NCI-H1436 (cell line): ENCODE data around the gene RBFOX1.

Experiments used
- DNase-seq: peaks from one replicate; lab custom pipeline; 2025; lab: John Stamatoyannopoulos, UW

The RBFOX1 gene

DNA sequence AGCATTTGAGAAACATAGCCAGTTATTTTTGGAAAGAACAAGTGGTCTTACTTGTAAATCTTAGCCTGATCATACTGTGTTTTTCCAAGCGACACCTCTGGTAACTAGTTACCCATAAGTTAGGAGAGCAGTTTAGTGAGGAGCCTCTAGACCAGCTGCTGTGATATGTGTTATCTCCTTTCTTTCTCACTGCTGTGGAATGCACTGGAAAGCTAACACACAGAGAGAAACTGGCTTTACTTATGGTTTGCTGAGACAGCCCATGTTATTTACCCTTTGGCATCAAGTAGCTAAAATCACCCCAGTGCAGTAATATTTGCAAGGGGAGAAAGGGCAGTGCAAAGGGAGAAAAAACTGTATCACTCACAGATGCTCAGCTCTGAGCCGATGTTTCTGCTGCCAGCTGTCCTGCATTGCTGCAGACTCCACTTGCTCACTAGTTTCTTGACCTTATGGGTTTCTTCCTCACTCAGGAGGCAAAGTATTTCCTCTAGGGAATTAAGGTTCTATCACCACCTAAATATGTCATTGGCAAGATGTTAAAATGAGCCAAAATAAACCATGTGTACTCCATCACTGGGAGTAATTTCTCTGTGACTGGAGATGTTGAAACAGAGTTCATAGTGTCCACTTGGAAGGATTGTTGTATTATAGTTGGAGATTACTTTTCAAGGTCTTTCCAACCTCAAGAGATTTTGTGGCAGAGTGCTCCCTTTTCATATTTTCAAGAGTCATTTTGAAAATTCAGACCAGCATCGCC, 2.3 kb downstream of the RBFOX1 start:
- no peak for DNase-seq

DNA sequence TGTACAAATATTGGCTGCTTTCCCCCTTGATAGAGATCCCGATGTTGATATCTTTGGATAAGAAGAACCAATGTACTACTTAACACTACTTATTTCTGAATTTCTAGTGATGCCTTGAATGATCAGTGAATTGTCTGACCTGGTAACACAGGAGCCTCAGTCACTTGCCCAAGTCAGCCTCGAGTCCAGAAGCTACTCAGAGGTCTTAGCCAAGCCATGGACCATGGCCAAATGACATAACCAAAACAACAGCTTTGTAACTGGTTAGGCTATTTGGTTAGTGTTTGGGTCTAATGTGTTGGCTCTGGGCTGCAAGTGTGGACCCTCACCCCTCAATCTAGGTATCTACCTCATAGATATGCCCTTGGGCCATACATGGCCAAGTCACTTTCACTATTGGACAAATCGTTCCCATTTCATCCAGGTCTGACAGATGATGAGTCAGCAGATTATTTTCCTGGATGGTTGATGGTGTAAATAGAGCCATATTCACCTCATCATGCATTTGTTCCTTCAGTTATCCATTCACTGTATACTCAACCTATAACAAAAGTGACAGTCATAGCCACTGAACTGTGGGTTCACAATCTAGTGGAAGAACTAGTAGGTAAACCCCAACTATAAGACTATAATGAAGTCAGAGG, 3.5 kb downstream of the RBFOX1 start:
- DNase-seq = no peak

DNA sequence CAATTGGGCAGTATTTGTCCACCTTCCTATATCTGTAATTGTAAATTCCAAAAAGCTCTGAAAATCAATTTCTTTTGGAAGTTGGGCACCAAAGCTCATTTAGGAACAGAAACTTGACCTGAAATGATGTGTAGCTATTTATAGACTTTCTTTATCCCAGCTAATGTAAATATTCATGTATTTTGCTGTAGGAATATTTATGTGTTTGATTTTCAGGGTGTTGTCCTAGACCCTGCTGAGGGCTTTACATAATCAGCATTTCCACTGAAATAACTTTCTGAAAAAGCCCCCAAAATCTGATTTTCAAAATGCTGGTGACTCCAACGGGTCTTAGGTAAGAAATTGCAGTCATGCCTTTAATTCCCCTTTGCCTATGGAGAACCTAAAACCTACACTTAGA, 4.1 kb downstream of the RBFOX1 start:
- DNase-seq = no peak

DNA sequence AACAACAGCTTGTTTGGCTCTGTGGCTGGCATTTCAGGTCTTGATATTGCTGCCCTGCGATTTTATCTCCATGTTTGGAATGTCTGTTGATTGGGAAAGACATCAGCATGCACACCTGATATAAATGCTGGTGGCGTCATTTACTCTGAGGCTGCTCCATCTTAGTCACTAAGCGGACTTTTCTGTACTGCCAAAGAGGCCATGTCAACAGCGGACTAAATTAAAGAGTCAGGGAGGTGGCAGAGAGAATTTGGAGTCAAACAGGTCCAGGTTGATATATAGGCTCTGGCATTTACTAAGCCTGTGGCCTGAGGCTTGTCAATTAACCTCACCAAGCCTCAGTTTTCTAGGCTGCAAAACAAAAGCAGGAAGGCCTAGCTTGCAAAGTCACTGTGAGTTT, 6.2 kb downstream of the RBFOX1 start:
- DNase-seq = no peak

DNA sequence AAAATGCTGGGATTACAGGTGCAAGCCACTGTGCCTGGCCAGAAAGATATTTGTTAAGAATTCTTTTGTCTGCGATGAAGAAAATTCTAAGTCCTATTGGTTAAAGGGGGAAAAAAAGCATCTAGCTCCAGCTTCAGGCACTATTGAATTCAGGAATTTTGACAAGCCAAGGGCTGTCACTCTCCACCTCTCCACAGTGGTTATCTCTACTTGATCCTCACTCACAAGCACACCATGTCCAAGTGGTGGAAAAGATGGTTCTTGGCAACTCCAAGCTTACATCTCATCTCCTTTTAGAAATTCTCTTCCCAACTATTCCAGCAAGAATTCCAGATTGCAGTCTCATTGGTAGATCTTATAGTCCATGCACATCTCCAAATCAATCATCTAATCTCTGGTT, 7.1 kb downstream of the RBFOX1 start:
- no peak for DNase-seq

DNA sequence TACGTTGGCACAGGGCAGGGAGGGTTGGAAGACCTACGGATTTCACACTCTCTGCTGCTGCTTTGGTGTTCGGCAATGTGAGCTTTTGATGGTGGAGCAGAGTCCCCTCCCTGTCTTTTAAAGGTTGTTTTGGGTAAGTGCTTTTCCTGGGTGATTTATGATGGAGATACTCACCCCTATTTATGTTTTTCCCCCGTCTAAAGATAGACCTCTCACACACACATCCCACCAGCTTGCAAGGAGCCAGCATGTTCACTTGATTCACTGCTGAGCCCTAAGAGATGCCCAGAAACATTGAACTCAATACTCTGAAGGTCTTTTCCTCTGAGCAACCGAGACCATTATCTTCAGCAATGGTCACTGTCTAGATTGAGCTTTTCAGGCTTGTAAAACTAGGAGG, 8.3 kb downstream of the RBFOX1 start:
- DNase-seq = no peak

DNA sequence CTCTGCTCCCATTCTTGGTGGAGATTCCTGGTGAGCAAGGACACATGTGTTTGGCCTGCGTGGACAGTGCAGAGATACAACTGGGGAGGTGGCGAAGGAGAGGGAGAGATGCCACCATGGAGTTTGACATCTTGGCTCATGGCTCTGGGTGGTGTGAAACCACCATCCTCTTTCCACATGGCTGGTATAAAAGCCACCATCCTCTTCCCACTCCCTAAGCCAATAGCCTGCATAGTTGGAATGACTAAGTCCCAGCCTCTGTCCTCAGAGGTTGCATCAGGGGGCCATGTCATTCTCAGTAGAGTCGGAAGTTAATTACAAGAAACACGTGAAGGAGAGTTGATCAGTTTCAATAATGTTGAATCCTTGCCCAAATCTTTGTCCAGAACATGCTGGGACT, 10.0 kb downstream of the RBFOX1 start:
- DNase-seq = no peak

DNA sequence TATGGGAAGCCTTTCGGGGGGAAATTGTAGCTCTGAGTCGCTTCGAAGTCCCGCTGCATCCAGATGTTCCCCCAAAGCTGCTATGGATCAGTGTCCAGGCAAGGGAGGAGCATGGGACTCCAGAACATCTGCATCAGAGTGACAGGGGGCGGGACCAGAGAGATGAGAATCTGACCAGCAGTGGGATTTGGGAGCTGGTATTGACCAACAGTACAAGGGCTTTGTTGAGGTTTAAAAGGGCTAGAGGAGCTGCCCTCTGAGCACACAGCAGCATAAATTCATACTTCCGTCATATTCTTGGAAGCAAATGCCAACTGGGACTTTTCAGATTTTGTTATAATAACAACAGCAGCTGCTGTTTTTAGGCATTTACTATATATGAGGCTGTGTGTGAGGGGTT, 10.6 kb downstream of the RBFOX1 start:
- DNase-seq = no peak

DNA sequence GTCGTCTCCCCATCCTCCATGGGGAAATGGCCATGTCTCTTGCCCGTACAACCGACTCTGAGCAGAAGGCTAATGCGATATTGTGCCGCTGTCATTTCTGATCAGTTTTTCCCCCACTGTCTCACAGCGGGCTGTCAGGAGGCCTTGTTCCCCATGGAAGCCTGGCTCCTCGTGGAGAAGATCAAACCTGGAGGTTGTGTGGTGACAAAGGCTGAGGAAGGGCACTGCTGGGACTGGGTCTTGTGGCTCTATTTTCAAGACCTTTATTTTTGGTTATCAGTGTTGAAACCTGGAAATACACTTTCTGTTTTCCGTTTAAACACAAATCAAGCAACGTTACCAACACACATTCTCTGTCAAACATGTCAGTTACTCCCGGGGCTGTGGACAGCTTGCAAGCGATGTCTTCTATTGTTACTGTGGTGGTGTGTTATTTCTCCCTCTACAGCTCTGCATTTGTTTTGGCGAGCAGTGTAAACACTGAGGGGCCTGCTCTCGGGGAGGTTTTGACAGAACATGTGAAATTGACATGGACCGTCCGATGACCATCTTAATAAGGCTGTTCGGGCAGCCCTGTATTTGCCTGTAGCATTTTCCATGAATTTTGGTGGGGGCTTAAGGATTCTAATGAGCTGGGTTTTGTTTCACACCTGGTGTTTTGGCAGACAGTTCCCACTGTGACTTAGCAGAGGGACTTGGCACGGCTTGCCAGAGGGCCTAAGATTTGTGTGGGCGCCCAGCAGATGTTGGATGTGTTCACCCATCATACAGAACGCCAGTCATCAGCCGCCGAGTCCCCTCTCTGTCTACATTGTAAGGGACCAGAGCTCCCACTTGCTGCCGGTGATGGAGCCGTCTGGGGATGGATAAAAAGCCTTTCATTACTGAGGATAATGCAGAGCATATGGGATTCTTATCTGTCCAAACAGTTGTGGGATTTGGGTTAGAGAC, 12.5 kb downstream of the RBFOX1 start:
- no peak for DNase-seq

DNA sequence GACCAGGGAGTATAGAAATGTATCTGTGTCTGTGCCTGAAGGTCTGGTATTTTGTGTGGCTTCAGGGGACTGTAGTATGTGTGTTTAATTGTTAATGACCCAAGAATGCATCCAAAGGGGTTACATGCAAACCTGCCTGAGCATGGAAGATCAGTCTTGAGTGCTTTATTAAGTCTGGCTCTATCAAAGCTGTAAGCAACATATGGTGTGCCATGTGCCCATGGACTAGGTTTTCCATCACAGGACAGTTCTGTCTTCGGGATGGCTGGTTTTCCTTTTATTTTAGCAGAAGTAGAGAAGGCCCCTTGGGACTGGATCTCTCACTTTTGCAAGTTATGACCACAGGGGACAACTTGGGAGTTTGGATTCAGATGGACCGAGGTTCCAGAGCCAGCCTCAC, 18.2 kb downstream of the RBFOX1 start:
- no peak for DNase-seq

DNA sequence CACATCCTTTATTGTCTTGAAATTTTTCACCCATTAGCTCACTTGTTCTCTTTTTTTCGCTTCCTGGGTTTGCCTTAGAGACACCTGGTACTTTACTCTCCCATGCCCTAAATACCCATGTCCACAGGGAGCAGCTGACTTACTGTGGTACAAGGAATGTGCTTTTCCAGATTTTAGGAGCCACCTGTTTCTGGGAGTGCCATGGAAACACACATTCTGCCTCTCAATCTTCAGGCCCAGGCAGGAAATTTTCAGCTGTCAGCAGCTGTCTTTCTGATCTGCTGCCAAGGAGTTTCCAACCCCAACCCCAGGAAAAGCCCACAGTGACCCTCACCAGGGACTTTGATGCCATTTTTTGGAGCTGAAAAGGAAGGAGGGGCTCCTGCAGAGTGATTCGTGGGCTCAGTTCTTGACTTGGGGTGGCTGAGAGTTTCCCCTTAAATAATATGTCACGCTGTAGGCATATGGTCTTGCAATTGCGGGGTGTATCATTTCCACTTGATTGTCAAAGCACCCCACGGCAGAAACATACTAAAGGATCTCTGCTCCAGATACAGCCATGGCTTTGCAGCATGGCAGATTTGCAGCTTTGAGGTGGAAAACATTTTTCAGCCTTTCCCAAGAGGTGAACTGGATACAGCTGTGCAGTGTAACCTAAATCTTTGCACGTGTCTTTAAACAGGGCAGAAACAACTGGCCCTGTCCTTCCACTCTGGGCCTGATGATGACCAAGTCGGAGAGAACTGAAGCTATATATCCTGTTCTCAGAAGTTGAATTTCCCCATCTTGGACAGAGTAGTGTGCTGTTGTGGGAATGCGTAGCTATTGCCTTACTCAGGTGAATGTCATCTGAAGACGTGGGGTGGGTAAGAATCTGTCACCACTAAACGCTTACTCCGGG, 19.2 kb downstream of the RBFOX1 start:
- no peak for DNase-seq

DNA sequence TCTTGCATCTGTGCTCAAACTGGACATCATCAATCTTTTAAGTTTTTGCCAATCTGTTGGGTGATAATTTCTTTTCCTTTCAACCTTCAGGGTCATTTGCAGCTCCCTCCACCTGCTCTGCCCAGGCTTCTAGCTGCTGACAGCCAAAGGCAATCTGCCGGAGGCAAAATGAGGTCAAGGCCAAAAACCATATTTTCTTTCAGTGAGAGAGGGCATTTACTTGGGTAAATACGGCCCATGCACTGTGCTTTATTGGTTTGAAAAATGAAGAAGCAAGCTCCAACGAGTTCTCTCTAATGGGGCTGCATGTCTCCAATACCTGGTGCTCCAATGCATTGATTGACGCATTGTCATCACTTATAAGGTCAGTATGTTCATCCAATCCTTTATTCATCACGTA, 23.1 kb downstream of the RBFOX1 start:
- DNase-seq = no peak

DNA sequence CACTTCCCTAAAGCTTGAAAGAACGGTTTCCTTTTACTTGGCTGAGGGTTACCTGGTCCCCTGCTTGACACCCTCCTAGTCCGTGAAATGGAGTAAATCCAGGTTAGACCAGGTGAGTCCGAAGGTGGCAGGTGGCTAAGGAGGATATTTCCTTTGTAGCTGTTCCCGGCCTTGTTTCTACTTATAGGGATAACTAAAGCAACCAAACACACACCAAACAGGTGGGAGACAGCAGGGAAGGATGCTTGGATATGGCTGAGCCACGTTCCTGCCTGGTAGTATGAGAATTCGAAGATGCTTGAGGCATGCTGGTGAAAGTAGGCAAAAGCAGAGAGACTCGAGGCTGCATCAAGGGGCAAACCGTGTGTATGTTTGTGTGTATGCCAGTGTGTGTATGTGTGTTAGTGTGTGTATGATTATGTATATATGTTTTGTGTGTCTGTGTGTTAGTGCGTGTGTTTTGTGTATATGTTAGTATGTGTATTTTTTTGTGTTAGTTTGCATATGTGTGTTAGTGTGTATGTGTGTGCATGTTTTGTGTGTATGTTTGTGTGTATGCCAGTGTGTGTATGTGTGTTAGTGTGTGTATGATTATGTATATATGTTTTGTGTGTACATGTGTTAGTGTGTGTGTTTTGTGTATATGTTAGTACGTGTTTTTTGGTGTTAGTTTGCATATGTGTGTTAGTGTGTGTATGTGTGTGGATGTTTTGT, 28.9 kb downstream of the RBFOX1 start:
- DNase-seq = no peak

DNA sequence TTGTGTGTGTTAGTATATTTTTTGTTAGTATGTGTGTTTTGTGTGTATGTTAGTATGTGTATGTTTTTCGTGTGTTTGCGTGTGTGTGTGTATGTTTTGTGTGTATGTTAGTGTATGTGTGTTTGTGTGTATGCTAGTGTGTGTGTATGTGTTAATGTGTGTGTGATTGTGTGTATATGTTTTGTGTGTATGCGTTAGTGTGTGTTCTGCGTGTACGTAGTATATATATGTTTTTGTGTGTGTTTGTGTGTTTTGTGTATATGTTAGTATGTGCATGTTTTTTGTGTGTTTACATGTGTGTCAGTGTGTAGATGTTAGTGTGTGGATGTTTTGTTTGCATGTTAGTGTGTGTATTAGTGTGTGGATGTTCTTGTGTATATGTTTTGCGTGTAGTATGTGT, 29.6 kb downstream of the RBFOX1 start:
- no peak for DNase-seq

DNA sequence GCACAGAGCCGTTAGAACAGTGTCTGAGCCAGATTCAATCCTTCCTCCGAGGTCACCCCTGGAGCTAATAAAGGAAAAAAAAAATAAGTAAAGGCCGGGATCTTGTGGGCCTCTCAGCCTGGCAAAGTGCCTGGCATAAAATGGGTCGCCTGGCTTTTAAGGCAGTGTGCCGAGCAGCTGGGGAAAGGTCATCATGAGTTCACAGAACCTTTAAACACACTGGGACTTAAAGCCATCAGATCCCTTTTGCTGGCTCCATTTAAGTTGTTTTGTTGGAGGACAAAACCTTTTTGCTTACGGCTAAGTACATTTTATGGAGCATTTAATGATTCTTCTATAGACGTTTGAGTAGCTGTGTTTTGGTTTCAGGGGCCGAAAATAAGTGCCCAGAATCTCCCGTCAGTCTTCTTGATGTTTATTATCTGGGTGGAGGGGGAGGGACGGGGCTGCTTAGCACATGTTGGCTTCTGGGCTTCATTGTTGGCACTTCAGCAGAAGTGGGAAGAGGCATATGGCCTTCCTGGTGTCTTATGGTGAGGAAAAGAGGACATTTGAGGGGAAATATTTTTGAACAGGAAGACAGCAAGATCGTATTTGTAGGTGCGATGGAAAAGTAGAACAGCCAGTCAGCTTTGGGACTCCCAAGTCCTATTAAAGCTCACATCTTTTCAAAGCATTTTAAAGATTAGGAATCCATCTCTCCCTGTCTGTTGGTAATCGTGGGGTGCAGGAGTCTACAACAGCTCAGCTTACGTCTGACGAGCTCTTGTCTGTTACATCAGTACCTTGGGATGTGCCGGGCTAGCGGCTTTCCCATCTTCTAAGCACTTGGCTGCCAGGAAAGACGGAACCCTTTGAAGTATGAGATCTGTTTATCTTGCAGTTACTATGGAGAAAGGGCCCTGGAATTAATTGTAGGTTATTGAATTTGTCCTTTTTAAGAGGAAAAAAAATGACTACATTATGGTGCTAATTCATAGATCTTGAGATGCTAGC, 31.1 kb downstream of the RBFOX1 start:
- no peak for DNase-seq

DNA sequence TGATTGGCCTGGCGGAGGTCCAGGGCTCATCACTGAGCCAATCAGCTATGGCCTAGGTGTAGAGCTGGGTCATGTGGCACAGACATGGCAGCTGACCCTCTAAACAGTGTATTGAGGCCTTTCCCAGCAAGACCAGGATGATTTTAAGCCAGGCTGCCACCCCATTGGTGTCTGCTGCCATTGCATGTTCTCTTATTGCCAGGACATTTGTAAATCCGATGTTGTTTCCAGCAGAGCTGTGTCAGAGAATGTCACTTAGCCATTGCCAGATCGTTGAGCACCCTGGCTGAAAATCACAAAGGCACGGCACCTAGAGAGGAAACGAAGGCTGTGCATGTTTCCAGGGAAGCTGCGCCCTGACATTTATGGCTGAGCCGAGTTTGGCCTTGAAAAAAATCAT, 33.4 kb downstream of the RBFOX1 start:
- DNase-seq = no peak

DNA sequence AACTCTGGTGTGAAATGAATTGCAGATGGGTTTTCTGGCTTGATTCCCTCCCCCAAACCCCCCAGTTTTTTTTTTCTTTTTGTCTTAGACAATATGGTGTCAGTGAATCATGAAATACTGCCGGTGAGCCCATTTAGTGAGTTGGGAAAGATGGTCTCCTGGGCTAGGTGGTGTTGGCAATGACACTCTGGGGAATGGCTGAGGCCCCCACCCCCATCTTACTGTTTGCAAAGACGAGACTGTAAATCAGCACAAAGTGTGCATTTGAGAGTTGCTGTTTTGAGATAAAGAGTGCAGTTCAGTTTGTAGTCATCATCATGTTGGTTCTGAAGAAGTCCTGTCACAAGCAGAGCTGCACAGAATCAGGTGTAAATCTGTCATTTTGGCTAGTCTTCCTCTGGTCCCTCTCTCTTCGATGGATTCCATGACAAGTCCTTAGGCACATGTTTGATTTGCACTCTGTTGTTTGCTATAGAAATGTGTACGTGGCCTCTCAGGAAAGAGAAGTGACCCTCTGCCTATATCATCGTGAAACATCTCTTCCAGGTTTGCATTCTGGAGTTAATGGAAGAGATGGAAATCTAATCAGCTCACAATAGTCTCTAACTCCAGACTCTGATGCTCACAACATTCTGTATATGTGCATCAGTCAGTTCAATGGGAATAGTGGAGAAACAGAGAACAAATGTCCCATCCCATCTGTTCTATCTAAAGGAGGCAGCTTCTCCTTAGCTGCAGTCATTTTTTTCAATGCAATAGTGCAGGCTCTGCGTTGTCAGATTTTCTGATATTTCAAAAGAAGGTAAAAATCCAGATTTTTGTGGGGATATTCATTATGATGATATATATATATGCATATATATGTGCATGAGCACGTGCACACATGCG, 34.6 kb downstream of the RBFOX1 start:
- no peak for DNase-seq

DNA sequence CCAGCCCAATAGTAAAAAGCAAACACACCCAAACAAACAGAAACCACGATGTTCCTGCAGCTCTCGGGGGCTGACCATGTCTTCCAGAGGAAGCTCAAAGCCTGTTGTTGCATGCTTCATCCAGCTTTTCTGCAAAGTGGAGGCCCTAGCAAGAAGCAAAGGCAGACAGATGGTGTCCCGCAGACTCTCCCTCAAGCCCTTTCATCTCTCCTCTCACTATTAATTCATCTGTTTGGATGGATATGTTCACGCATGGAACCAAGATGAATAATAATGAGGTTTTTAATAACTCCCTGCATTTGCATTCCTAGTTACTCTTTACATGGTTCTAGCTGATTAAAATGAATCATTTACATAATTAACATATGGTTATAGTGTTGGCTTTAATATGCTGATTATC, 36.6 kb downstream of the RBFOX1 start:
- no peak for DNase-seq

DNA sequence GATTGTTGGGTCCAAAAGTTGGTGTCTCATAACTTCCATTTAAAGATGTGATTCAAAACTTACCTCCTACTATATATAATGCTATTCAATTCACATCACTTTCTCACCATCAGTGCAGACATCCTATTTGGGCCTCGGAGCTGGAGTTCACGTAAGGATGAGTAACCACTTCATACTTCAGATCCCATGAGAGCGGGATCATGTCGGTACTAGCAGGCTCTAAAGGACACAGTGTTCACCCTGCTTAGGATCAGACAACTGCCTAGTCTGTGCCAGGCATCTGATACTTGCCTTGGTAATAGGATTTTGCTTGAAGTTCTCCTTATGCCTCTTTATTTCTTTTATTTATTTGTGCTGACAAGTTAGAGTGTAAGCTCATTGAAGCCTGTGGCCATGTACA, 39.5 kb downstream of the RBFOX1 start:
- no peak for DNase-seq
